Measurements from ENCODE around the gene NBEA. TPM values are rescaled to one million over a fixed set of nuclear protein-coding genes. Genes with fewer than 3 reads are reported as not detected.
"Not testable (repeated sequence)": the region's sequence is repeated elsewhere in the genome, so short reads cannot be mapped to it uniquely, and the experiment has no call there.

NBEA gene
- total RNA-seq, 2 experiments from 2014 or later, result 0.26 to 0.29 TPM

GRCh38 chr13:35028338-35028867 lies 86.3 kb downstream of the NBEA start:
- Mint-ChIP-seq H3K4me3 (no peak overlapping the region), H3K27ac (no peak overlapping the region), H3K36me3 (no peaks in the 10 kb centered on the region), H3K27me3 (no peaks in the 10 kb centered on the region), H3K4me1 (ENCODE audit: low read depth) (no peaks in the 10 kb centered on the region), H3K9me3 (peaks cover 28% of the 10 kb centered on the region)
- ChIA-PET CTCF (no interaction called here), POLR2A (no interaction called here)
- DNase-seq, result no peak
- intact Hi-C loops (cut with micrococcal nuclease), result no loop called here

DNA sequence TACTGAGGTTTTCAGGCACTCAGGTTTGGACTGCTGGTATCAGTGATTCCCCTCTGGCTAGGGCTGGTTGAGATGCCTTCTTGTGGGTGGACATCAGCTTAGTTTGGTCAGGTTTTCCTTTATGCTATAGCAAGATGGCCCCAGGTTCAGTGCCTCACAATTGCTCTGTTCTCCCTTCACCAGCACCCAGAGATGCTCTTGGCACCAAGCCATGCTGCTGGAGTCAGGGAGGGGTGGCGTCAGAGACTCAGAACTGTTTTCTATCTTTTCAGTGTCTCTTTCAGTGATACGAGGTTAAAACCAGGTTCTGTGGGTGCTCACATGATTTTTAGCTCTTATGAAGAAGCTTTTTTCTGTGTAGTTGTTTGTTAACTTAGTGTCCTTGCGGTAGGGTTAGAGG lies 96.9 kb downstream of the NBEA start:
- CTCF ChIA-PET, result no interaction called here
- Mint-ChIP-seq H3K9me3 (peaks cover 12% of the 10 kb centered on the region), H3K4me1 (ENCODE audit: low read depth) (no peaks in the 10 kb centered on the region), H3K27ac (no peak overlapping the region), H3K27me3 (no peaks in the 10 kb centered on the region), H3K36me3 (no peaks in the 10 kb centered on the region), H3K4me3 (no peak overlapping the region)
- intact Hi-C loops (cut with micrococcal nuclease), result no loop called here
- POLR2A ChIA-PET, result no interaction called here
- no peak for DNase-seq

GRCh38 chr13:35046587-35046986 lies 104.5 kb downstream of the NBEA start:
- H3K4me3 Mint-ChIP-seq, result no peak overlapping the region
- intact Hi-C loops (cut with micrococcal nuclease), result no loop called here
- H3K27me3 Mint-ChIP-seq, result no peaks in the 10 kb centered on the region
- no peaks in the 10 kb centered on the region for H3K4me1 Mint-ChIP-seq (ENCODE audit: low read depth)
- no peak for DNase-seq
- ChIA-PET POLR2A (no interaction called here), CTCF (no interaction called here)
- H3K36me3 Mint-ChIP-seq, result no peaks in the 10 kb centered on the region
- H3K27ac Mint-ChIP-seq, result no peak overlapping the region
- H3K9me3 Mint-ChIP-seq, result no peaks in the 10 kb centered on the region

- H3K27me3 Mint-ChIP-seq, result no peaks in the 10 kb centered on the region
- H3K27ac Mint-ChIP-seq, result no peak overlapping the region
- CTCF ChIA-PET, result no interaction called here
- H3K9me3 Mint-ChIP-seq, result no peaks in the 10 kb centered on the region
- POLR2A ChIA-PET, result no interaction called here
- no peak overlapping the region for H3K4me3 Mint-ChIP-seq
- intact Hi-C loops (cut with micrococcal nuclease), result no loop called here
- no peaks in the 10 kb centered on the region for H3K36me3 Mint-ChIP-seq
- H3K4me1 Mint-ChIP-seq (ENCODE audit: low read depth), result no peaks in the 10 kb centered on the region
- no peak for DNase-seq
Observed at GRCh38 chr13:35055705-35056104, 113.6 kb downstream of the NBEA start.

DNA sequence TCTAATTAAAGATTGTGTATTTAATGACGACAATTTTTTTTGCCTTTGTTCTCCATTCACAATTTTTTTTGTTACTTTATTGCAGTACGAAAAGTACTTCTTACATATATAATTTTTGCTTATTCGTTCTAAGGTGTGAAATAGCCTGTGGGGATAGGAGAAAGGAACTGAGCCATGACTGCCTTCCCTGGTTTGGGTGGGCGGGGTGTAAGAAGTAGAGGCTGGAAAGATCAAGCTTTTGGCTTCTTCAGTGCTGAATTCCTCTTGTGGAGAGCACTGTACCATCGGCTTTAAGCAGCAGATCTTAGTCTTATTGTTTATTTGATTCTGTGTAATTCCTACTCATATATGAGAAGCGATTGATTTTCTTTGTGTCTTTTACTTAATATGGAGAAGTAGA lies 115.8 kb downstream of the NBEA start:
- POLR2A ChIA-PET, result no interaction called here
- H3K9me3 Mint-ChIP-seq, result no peaks in the 10 kb centered on the region
- no peak overlapping the region for H3K27ac Mint-ChIP-seq
- intact Hi-C loops (cut with micrococcal nuclease), result no loop called here
- H3K4me3 Mint-ChIP-seq, result no peak overlapping the region
- DNase-seq, result no peak
- CTCF ChIA-PET, result no interaction called here
- H3K36me3 Mint-ChIP-seq, result no peaks in the 10 kb centered on the region
- H3K27me3 Mint-ChIP-seq, result no peaks in the 10 kb centered on the region
- no peaks in the 10 kb centered on the region for H3K4me1 Mint-ChIP-seq (ENCODE audit: low read depth)

DNA sequence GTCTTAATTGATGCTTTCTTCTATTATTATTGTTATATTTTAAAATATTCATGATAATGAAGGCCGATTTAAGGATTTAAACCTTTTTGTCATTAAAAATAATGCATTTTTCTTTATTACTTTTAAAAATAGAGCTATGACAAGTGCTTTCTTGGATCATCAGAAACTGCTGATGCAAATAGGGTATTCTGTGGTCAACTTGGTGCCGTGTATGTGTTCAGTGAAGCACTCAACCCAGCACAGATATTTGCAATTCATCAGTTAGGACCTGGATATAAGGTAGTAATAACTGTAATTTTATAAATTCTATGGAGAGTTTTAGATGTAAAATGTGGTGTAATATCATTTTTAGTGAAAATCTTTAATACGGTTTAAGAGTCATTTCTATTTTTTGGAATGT lies 116.5 kb downstream of the NBEA start:
- CTCF ChIA-PET; H3K4me1 Mint-ChIP-seq (ENCODE audit: low read depth); DNase-seq; intact Hi-C loops (cut with micrococcal nuclease); H3K27ac Mint-ChIP-seq; POLR2A ChIA-PET; H3K4me3 Mint-ChIP-seq; H3K36me3 Mint-ChIP-seq; H3K27me3 Mint-ChIP-seq; H3K9me3 Mint-ChIP-seq: not testable (repeated sequence)

- intact Hi-C loops (cut with micrococcal nuclease), result no loop called here
- Mint-ChIP-seq H3K36me3 (no peaks in the 10 kb centered on the region), H3K27me3 (no peaks in the 10 kb centered on the region), H3K4me3 (no peak overlapping the region), H3K27ac (no peak overlapping the region), H3K4me1 (ENCODE audit: low read depth) (no peaks in the 10 kb centered on the region), H3K9me3 (peaks cover 17% of the 10 kb centered on the region)
- POLR2A ChIA-PET, result no interaction called here
- no peak for DNase-seq
- CTCF ChIA-PET, result no interaction called here
Observed at GRCh38 chr13:35086667-35087066, 144.6 kb downstream of the NBEA start.

GRCh38 chr13:35092251-35092650 lies 150.2 kb downstream of the NBEA start:
- intact Hi-C loops (cut with micrococcal nuclease), result no loop called here

DNA sequence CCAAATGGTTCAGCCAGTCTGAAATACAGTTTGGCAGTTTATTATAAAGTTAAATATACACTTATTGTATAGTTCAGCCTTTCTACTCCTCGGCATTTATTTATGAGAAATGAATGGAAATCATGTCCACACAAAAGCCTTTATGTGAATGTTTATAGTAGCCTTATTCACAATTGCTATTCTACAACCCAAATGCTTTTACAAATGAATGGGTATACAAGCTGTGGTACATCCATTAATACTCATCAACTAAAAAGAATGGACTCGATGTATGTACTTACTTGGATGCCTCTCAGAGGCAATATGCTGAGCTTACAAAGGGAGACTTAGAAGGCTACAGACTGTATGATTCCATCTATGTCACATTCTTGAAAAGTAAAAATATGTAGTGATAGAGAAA lies 150.7 kb downstream of the NBEA start:
- CTCF ChIA-PET, result no interaction called here
- peaks cover 1% of the 10 kb centered on the region for H3K9me3 Mint-ChIP-seq

More at GRCh38 chr13:35092251-35092650, 150.2 kb downstream of the NBEA start:
- CTCF ChIA-PET, result no interaction called here
- H3K27me3 Mint-ChIP-seq, result no peaks in the 10 kb centered on the region
- no peaks in the 10 kb centered on the region for H3K4me1 Mint-ChIP-seq (ENCODE audit: low read depth)
- H3K9me3 Mint-ChIP-seq, result peaks cover 4% of the 10 kb centered on the region
- no peaks in the 10 kb centered on the region for H3K36me3 Mint-ChIP-seq
- H3K4me3 Mint-ChIP-seq, result no peak overlapping the region
- POLR2A ChIA-PET, result no interaction called here
- no peak overlapping the region for H3K27ac Mint-ChIP-seq
- no peak for DNase-seq

DNA sequence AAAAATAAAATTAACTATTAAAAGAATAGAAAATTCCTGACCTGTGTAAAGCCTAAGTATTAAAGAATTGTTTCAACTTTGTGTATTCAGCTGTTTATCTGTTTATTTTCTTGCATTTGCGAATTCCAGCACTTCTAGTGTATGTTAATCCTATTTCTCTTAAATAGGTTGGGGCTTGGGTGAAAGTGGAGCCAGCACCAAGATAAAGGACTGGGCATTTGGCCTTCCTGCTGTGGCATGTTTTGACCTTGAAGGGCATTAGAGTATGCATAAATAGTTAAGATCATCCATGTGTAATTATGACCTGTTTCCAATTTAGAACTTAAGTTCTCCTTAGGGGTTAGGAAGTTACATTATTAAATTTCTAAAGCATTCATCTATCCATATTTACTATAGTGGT lies 151.3 kb downstream of the NBEA start:
- Mint-ChIP-seq H3K27ac (no peak overlapping the region), H3K27me3 (no peaks in the 10 kb centered on the region), H3K4me3 (no peak overlapping the region), H3K9me3 (no peaks in the 10 kb centered on the region), H3K4me1 (ENCODE audit: low read depth) (no peaks in the 10 kb centered on the region), H3K36me3 (no peaks in the 10 kb centered on the region)
- CTCF ChIA-PET, result no interaction called here
- DNase-seq, result no peak
- intact Hi-C loops (cut with micrococcal nuclease), result no loop called here
- POLR2A ChIA-PET, result no interaction called here

More for the DNA sequence above, 150.7 kb downstream of the NBEA start:
- H3K27ac Mint-ChIP-seq, result no peak overlapping the region
- H3K4me3 Mint-ChIP-seq, result no peak overlapping the region
- H3K36me3 Mint-ChIP-seq, result no peaks in the 10 kb centered on the region
- no peaks in the 10 kb centered on the region for H3K27me3 Mint-ChIP-seq
- no peak for DNase-seq
- H3K4me1 Mint-ChIP-seq (ENCODE audit: low read depth), result no peaks in the 10 kb centered on the region
- POLR2A ChIA-PET, result no interaction called here
- intact Hi-C loops (cut with micrococcal nuclease), result no loop called here

DNA sequence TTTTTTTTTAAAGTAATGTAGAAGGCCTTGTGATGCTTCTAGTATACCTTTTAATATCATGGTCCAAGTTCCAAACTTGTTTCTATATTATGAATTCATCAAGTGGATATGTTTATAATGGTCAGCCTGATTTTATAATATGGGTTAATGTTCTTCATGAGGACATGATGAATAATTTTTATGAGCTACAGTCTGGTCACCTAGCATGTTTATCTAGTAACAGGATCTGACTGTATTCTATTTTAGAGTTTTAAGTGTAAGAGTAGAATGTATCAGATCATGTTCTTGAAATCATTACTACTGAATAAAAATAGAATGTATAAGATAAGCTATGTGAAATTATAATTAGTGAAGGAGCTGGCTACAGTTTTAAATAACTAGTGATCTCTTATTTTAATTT lies 164.7 kb downstream of the NBEA start:
- H3K4me1 Mint-ChIP-seq (ENCODE audit: low read depth); H3K36me3 Mint-ChIP-seq; H3K27ac Mint-ChIP-seq; DNase-seq; H3K9me3 Mint-ChIP-seq; POLR2A ChIA-PET; H3K4me3 Mint-ChIP-seq; intact Hi-C loops (cut with micrococcal nuclease); CTCF ChIA-PET; H3K27me3 Mint-ChIP-seq: not testable (repeated sequence)

DNA sequence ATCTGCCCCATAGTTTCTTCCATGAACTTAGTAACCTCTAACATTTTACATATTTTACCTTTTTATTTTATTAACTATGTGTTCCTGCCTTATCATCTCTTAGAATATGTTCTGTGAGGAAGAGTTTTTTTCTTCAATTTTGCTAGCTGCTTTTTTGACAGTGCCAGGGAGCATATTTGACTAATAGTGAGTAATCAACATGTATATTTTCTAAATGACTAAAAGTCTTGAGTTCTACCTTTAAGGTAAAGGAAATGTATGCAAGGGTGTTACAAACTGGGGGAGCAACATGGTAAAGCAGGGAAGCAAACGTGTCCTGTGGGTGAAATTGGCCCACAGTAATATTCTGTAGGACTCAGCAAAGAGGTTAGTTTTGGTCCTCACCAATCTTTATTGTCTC lies 165.5 kb downstream of the NBEA start:
- Mint-ChIP-seq H3K36me3 (no peaks in the 10 kb centered on the region), H3K9me3 (no peaks in the 10 kb centered on the region), H3K27ac (no peak overlapping the region), H3K4me1 (ENCODE audit: low read depth) (no peaks in the 10 kb centered on the region), H3K27me3 (no peaks in the 10 kb centered on the region), H3K4me3 (no peak overlapping the region)
- intact Hi-C loops (cut with micrococcal nuclease), result no loop called here
- ChIA-PET CTCF (no interaction called here), POLR2A (no interaction called here)
- no peak for DNase-seq

DNA sequence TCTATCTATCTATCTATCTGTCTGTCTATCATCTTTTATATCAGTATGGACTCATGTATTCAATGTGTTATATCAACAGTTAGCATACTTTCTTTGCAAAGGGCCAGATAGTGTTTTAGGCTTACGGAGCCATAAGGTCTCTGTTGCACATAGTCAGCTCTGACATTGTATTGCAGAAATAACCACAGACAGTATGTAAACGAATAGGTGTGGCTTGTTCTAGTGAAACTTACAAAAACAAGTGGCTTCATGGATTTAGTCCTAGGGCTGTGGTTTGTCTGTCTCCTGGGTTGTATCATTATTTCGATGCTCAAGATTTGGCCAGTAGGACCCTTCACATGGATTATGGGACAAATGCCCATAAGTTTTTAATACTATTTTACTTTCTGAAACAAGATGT lies 171.5 kb downstream of the NBEA start:
- POLR2A ChIA-PET; H3K36me3 Mint-ChIP-seq; DNase-seq; H3K27ac Mint-ChIP-seq; H3K9me3 Mint-ChIP-seq; H3K4me3 Mint-ChIP-seq; H3K27me3 Mint-ChIP-seq; intact Hi-C loops (cut with micrococcal nuclease); H3K4me1 Mint-ChIP-seq (ENCODE audit: low read depth); CTCF ChIA-PET: not testable (repeated sequence)

DNA sequence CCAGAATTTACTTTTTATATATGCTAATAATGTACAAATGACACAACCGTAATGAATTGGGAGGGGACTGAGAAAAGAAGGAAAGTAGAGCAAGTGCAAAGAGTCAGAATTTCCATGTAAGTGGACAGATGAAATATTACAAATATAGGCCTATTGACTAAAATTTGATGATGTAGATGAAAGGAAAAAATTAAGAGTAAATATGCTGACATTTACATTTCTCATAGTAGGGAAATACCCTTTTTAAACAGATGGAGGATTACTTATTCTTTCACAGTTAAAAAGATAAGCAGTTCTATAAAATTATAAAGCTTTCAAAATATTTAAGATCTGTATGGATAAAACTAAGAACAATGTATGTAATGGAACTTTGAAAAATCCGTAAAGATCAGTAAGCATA lies 185.4 kb downstream of the NBEA start:
- CTCF ChIA-PET, result no interaction called here

More for the DNA sequence above, 185.4 kb downstream of the NBEA start:
- Mint-ChIP-seq H3K4me3 (no peak overlapping the region), H3K27ac (no peak overlapping the region), H3K27me3 (no peaks in the 10 kb centered on the region), H3K36me3 (no peaks in the 10 kb centered on the region), H3K9me3 (no peaks in the 10 kb centered on the region), H3K4me1 (ENCODE audit: low read depth) (no peaks in the 10 kb centered on the region)
- intact Hi-C loops (cut with micrococcal nuclease), result no loop called here
- POLR2A ChIA-PET, result no interaction called here
- DNase-seq, result no peak
